Measurements from ENCODE around the gene TAS2R5.
"Not testable (repeated sequence)": the region's sequence is repeated elsewhere in the genome, so short reads cannot be mapped to it uniquely, and the experiment has no call there.

Gene TAS2R5, protein sequence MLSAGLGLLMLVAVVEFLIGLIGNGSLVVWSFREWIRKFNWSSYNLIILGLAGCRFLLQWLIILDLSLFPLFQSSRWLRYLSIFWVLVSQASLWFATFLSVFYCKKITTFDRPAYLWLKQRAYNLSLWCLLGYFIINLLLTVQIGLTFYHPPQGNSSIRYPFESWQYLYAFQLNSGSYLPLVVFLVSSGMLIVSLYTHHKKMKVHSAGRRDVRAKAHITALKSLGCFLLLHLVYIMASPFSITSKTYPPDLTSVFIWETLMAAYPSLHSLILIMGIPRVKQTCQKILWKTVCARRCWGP

DNA sequence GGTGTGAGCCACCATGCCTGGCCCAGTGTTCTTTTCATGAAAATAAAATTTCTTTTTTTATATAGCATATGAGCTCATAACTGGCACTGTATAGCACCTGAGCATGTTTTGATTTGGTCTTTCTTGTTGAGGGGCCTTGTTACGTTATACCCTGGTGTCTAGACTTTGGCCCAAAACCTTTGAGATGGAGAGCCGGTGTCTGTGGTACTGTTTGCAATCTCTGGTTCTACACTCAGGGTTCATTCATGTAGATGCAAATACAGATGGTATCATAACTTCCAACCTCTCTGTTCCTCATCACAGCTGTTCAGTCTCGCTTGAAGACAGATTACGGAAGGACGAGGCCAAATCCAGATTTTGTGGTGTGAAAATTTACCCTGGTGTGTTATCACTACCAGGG, at the start of gene TAS2R5:
TAS2R5 (plus strand) TSS at position 301 of the 400 bp plus-strand sequence. CDS start 145 bp downstream, outside the sequence.
- Histone ChIP-seq H3K9me3 (ENCODE audit: control insufficient read depth, low read depth, low read length) (no peaks in the 10 kb centered on the region), H3K9ac (ENCODE audit: low read length) (no peak within 1 kb of the TSS), H3K4me1 (ENCODE audit: control insufficient read depth, low read depth, low read length) (no peaks in the 10 kb centered on the region), H3K27me3 (ENCODE audit: control insufficient read depth, insufficient read depth, low read length) (no peaks in the 10 kb centered on the region), H3K27ac (ENCODE audit: low read length) (no peak within 1 kb of the TSS), H3K36me3 (ENCODE audit: control insufficient read depth, low read depth, low read length) (no peaks in the 10 kb centered on the region), H3K4me3 (ENCODE audit: low read length) (no peak within 1 kb of the TSS)

GRCh38 chr7:141742229-141742628, 47.8 kb upstream of the TAS2R5 start:
- Histone ChIP-seq H3K9me3 (ENCODE audit: control insufficient read depth, low read depth, low read length) (no peaks in the 10 kb centered on the region), H3K27ac (ENCODE audit: low read length) (no peak overlapping the region), H3K27me3 (ENCODE audit: control insufficient read depth, insufficient read depth, low read length) (no peaks in the 10 kb centered on the region), H3K4me1 (ENCODE audit: control insufficient read depth, low read depth, low read length) (peaks cover 6% of the 10 kb centered on the region), H3K9ac (ENCODE audit: low read length) (no peak overlapping the region), H3K36me3 (ENCODE audit: control insufficient read depth, low read depth, low read length) (peaks cover 72% of the 10 kb centered on the region), H3K4me3 (ENCODE audit: low read length) (no peak overlapping the region)

- Histone ChIP-seq H3K27me3 (ENCODE audit: control insufficient read depth, insufficient read depth, low read length) (no peaks in the 10 kb centered on the region), H3K9me3 (ENCODE audit: control insufficient read depth, low read depth, low read length) (no peaks in the 10 kb centered on the region), H3K4me3 (ENCODE audit: low read length) (no peak overlapping the region), H3K9ac (ENCODE audit: low read length) (no peak overlapping the region), H3K4me1 (ENCODE audit: control insufficient read depth, low read depth, low read length) (peaks cover 5% of the 10 kb centered on the region), H3K27ac (ENCODE audit: low read length) (no peak overlapping the region), H3K36me3 (ENCODE audit: control insufficient read depth, low read depth, low read length) (peaks cover 86% of the 10 kb centered on the region)
Measured at GRCh38 chr7:141744131-141744530, 45.9 kb upstream of the TAS2R5 start.

GRCh38 chr7:141748396-141748795, 41.6 kb upstream of the TAS2R5 start:
- Histone ChIP-seq H3K4me1 (ENCODE audit: control insufficient read depth, low read depth, low read length) (no peaks in the 10 kb centered on the region), H3K9ac (ENCODE audit: low read length) (no peak overlapping the region), H3K36me3 (ENCODE audit: control insufficient read depth, low read depth, low read length) (peaks cover 88% of the 10 kb centered on the region), H3K27me3 (ENCODE audit: control insufficient read depth, insufficient read depth, low read length) (no peaks in the 10 kb centered on the region), H3K27ac (ENCODE audit: low read length) (no peak overlapping the region), H3K9me3 (ENCODE audit: control insufficient read depth, low read depth, low read length) (peaks cover 16% of the 10 kb centered on the region), H3K4me3 (ENCODE audit: low read length) (no peak overlapping the region)

DNA sequence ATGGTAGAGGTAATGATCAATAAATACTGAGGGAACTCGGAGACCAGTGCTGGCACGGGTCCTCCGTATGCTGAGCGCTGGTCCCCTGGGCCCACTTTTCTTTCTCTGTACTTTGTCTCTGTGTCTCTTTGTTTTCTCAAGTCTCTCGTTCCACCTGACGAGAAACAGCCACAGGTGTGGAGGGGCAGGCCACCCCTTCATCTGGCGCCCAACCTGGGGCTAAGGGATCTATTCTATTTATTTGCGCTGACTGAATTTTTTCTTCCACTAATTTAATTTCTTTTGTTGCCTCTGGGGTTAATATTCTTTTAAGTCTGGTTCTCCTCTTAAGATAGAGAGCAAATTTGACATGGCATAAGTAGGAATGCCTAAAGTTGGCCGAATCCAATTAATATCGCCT, 38.1 kb upstream of the TAS2R5 start:
- not testable (repeated sequence) for H3K9ac ChIP-seq (ENCODE audit: low read length); H3K27me3 ChIP-seq (ENCODE audit: control insufficient read depth, insufficient read depth, low read length); H3K4me1 ChIP-seq (ENCODE audit: control insufficient read depth, low read depth, low read length); H3K27ac ChIP-seq (ENCODE audit: low read length); H3K4me3 ChIP-seq (ENCODE audit: low read length)
- peaks cover 62% of the 10 kb centered on the region for H3K36me3 ChIP-seq (ENCODE audit: control insufficient read depth, low read depth, low read length)
- H3K9me3 ChIP-seq (ENCODE audit: control insufficient read depth, low read depth, low read length) = peaks cover 16% of the 10 kb centered on the region

- Histone ChIP-seq H3K27ac (ENCODE audit: low read length) (no peak overlapping the region), H3K9ac (ENCODE audit: low read length) (no peak overlapping the region), H3K4me3 (ENCODE audit: low read length) (no peak overlapping the region), H3K27me3 (ENCODE audit: control insufficient read depth, insufficient read depth, low read length) (no peaks in the 10 kb centered on the region), H3K9me3 (ENCODE audit: control insufficient read depth, low read depth, low read length) (peaks cover 16% of the 10 kb centered on the region), H3K36me3 (ENCODE audit: control insufficient read depth, low read depth, low read length) (peaks cover 58% of the 10 kb centered on the region), H3K4me1 (ENCODE audit: control insufficient read depth, low read depth, low read length) (no peaks in the 10 kb centered on the region)
Measured at GRCh38 chr7:141752634-141753033, 37.4 kb upstream of the TAS2R5 start.

DNA sequence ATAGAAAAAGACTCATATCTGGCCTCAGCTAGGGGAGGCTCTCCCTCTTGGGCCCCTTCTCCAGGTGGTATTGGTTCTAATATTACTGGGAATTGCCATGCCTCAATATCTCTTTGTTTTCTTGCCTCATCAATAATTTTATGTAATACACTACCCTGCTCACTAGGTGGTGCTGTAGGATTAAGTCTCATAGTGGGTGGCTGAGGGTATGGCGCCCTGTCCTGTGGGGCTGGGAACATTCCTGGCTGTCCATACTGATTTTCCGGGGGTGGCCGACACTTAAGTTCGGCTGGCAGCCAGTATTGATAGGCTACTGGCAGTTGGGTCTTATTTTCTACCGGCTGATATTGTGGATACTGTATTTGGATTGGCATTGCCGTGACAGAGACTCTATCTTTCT, 35.1 kb upstream of the TAS2R5 start:
- Histone ChIP-seq H3K4me3 (ENCODE audit: low read length) (no peak overlapping the region), H3K9me3 (ENCODE audit: control insufficient read depth, low read depth, low read length) (peaks cover 13% of the 10 kb centered on the region), H3K27ac (ENCODE audit: low read length) (no peak overlapping the region), H3K4me1 (ENCODE audit: control insufficient read depth, low read depth, low read length) (no peaks in the 10 kb centered on the region), H3K9ac (ENCODE audit: low read length) (no peak overlapping the region), H3K27me3 (ENCODE audit: control insufficient read depth, insufficient read depth, low read length) (no peaks in the 10 kb centered on the region), H3K36me3 (ENCODE audit: control insufficient read depth, low read depth, low read length) (peaks cover 46% of the 10 kb centered on the region)

GRCh38 chr7:141763797-141764196, 26.2 kb upstream of the TAS2R5 start, which contains the start of gene TAS2R3:
TSS of gene TAS2R3 (plus strand) at chr7:141764097. CDS start at chr7:141764159, 62 bp downstream.
- Histone ChIP-seq H3K27me3 (ENCODE audit: control insufficient read depth, insufficient read depth, low read length) (no peaks in the 10 kb centered on the region), H3K27ac (ENCODE audit: low read length) (no peak within 1 kb of the TSS), H3K4me1 (ENCODE audit: control insufficient read depth, low read depth, low read length) (no peaks in the 10 kb centered on the region), H3K36me3 (ENCODE audit: control insufficient read depth, low read depth, low read length) (peaks cover 15% of the 10 kb centered on the region), H3K9ac (ENCODE audit: low read length) (no peak within 1 kb of the TSS), H3K9me3 (ENCODE audit: control insufficient read depth, low read depth, low read length) (no peaks in the 10 kb centered on the region), H3K4me3 (ENCODE audit: low read length) (no peak within 1 kb of the TSS)

GRCh38 chr7:141770083-141770583, 19.9 kb upstream of the TAS2R5 start:
- H3K27me3 ChIP-seq (ENCODE audit: control insufficient read depth, insufficient read depth, low read length); H3K36me3 ChIP-seq (ENCODE audit: control insufficient read depth, low read depth, low read length); H3K4me1 ChIP-seq (ENCODE audit: control insufficient read depth, low read depth, low read length); H3K4me3 ChIP-seq (ENCODE audit: low read length); H3K9ac ChIP-seq (ENCODE audit: low read length); H3K9me3 ChIP-seq (ENCODE audit: control insufficient read depth, low read depth, low read length); H3K27ac ChIP-seq (ENCODE audit: low read length): not testable (repeated sequence)

DNA sequence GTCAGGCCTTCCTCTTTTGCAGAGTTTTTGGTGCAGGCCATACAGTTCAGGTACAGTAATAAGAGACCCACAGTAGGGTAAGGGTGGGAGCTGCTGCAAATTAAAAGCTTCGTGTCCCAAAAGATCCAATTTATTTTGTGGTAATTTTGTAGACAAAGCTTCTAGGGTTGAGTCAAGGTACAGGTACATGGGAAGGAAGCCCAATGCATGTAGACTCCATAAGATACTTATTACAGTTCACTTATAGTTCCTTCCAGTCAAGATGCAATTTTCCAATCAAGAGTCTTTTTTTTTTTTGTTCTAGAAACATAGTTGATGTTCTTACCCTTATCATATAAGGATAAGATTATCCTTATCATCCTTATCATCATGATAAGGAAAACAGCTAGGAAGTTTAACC, 13.6 kb upstream of the TAS2R5 start, which contains the start of gene TAS2R4:
TAS2R4 (plus strand) TSS at position 301 of the 400 bp plus-strand sequence. CDS start 1,815 bp downstream, outside the sequence.
- Histone ChIP-seq H3K27me3 (ENCODE audit: control insufficient read depth, insufficient read depth, low read length) (no peaks in the 10 kb centered on the region), H3K9ac (ENCODE audit: low read length) (no peak within 1 kb of the TSS), H3K4me1 (ENCODE audit: control insufficient read depth, low read depth, low read length) (no peaks in the 10 kb centered on the region), H3K4me3 (ENCODE audit: low read length) (no peak within 1 kb of the TSS), H3K27ac (ENCODE audit: low read length) (no peak within 1 kb of the TSS), H3K9me3 (ENCODE audit: control insufficient read depth, low read depth, low read length) (no peaks in the 10 kb centered on the region), H3K36me3 (ENCODE audit: control insufficient read depth, low read depth, low read length) (peaks cover 4% of the 10 kb centered on the region)

DNA sequence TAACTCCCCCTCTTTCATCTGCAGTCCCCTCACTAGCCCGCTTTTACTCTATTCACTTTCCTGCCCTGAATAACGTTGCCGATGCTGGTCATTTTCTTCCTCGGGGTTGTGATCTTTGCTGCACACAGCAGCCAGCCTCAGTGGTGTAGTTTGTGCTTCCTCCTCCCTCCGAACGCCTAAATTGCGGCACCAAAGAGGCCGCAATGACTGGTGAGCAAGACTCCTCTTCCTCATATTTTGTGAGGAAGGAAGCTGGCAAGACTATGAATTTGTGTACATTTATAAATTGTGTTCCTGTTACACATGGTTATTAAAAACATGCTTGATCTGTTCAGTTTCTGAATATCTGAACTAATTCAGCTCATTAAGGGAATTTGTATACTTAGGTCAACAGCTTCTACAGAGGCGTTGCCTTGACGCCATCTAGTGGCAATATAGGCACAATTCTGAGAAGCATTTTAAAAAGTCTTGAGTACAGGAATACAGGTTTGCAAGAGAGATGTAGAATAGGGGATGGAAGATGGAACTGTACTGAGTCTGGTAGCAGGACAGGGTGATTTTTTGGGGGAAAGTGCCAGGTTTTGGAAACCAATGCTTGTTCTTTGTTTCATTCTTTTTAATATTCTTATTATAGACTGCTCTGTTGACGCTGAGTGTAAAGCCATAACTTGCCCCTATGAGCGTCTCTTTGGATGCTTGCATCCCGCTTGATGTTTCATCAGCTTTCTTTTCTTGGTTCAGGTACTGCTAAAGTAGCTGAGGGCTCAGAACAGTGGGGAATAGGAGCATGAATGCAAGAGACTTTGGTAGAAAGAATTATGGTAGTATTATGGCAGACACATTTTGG, 4.1 kb upstream of the TAS2R5 start:
- Histone ChIP-seq H3K4me1 (ENCODE audit: control insufficient read depth, low read depth, low read length) (no peaks in the 10 kb centered on the region), H3K4me3 (ENCODE audit: low read length) (no peak overlapping the region), H3K9ac (ENCODE audit: low read length) (no peak overlapping the region), H3K9me3 (ENCODE audit: control insufficient read depth, low read depth, low read length) (no peaks in the 10 kb centered on the region), H3K27ac (ENCODE audit: low read length) (no peak overlapping the region), H3K27me3 (ENCODE audit: control insufficient read depth, insufficient read depth, low read length) (no peaks in the 10 kb centered on the region), H3K36me3 (ENCODE audit: control insufficient read depth, low read depth, low read length) (no peaks in the 10 kb centered on the region)

Data from iPS-18a (cell line).